Stimulated activated CD4-positive, alpha-beta T cell treated with anti-CD3 and anti-CD28 coated beads, Interleukin-12 subunit alpha, Interleukin-12 subunit beta, amount 100 ng/mL, for 24 hours (primary cell): ENCODE data around the gene EFHC1.

ENCODE experiments used
- DNase-seq, 2 experiments: peaks; one replicate each; pipeline ENCODE4 v3.0.0-alpha.2; 2020; ENCODE audit warnings: low read depth in 2 of 2

EFHC1 gene

GRCh38 chr6:52517502-52518278, 97.5 kb downstream of the EFHC1 start:
- peak in 1 of 2 experiments; percentile 28 for DNase-seq

DNA sequence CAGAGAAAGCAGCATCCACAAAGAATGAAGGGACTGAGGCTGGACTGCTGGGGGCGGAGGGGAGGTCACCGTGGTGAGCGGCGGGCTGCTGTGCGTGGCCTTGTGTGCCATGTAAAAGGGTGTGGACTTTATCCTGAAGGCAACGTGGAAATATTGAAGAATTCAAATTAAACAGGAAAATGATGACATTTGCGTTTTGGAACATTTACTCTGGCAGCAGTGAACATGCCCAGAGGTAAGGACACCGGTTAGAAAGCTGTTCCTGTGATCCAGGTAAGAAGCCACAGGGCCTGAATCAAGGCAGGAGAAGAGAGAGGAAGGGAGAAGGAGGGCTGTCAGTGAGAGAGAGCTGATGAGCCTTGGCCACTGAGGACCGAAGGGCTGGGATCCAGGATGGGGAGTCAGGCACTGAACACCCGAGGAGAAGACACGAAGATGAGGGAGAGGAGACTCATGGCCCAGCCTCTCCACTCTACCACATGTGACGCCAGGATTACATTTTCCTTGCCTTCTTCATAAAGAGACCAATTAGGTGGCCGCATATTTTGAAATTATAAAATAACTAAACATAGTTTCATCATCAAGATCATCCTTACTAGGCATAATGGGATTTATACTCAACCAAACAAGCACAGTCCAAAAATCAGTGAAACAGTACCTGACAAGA, 98.3 kb downstream of the EFHC1 start:
- no peak for DNase-seq

DNA sequence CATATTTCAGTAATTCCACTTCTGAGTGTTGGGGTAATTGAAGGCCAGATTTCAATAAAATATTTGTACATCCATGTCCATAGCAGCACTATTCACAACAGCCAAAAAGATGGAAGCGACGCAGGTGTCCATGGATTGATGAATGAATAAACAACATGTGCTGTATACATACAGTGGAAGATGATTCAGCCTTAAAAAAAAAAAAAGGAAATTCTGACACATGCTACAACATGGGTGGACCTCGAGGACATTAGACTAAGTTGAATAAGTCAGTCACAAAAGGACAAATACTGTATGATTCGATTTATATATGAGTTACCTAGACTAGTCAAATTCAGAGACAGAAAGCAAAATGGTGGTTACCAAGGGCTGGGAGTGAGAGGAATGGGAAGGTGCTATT, 99.5 kb downstream of the EFHC1 start:
- no peak for DNase-seq

DNA sequence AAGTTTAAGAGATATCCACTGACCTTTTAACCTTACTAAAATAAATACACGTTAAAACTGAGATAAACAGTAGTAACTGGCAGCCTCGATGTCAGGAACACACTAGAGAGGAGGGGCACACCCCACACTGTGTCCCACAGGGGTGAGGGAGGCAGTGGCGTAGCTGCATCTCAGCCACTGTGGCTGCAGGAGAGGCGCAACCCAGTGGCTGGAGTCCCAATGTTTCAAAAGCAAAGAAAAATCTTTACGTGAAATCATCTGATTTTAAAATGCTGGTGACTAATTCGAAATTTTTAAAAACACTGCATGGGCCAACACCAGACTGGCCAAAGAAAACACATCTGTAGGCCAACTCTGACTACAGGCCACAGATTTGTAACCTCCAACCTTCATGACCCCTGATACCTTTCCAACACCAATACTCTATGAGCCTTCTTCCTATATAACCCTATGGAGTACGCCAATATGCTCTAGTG, 102.0 kb downstream of the EFHC1 start:
- DNase-seq, result no peak

DNA sequence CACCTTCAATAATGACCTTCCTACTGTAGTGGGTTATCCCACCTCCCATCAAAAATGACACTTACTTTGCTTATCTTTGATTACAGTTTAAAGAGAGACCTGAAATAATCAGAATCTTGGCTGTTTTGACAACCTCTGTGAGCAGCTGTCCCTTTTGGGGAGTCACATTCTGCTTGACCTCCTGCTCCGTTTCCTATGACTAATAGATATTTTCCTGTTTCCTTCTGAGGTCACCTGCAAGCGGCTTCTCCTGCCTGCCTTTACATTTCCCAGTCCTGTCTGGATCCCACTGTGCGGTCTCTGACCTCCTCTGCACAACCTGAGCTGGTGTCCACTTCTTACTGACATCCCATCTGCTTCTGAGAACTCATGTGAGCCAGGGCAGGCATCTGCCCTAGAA, 102.5 kb downstream of the EFHC1 start:
- DNase-seq, result no peak

DNA sequence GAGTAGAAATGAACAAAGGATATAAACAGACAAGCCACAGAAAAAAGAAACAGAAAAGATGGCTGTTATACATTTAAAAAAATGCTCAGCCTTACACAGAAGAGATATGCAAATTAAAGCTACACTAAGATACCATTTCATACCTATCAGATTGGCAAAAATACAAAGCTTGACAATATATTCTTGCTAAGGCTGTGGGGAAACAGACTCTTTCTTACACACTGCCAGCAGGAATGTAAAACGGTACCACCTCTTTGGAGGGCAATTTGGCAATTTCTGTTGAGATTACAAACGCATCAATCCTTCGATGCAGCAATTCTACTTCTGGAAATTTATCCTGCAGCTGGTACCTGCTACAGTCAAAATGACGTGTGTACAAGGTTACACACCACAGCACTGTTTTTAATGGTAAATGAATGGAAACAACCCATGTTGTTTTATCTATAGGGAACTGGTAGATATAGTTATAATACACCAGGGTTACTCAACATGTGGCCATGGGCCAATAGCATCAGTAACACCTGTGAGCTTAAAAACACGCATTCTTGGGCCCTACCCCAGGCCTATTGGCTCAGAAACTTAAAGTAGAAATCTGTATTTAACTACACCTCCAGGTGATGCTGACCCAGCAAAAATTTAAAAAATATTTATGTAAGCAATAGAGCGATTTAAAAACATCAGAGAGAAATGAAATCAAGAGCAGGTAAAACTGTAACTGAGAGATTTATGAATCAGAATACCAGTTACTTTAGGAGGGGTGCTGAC, 103.4 kb downstream of the EFHC1 start:
- DNase-seq, result no peak

- no peak for DNase-seq
Measured at GRCh38 chr6:52524918-52525317, 104.8 kb downstream of the EFHC1 start.

DNA sequence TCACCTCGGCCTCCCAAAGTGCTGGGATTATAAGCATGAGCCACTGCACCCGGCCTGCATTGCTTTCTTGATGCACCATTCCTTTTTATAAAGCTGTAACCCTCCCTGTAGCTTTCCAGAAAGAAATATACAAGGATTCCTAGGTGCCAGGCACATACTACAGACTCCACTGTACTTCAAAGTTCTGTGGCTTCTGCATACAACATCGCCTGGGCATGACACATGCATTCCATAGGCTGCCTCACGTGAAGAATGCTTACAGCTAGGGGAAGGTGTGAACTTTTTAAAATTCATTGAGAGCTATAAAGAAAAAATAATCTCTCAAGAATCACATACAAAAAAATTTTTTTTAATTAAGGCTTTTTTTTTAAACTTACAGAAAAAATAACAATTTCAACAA, 106.5 kb downstream of the EFHC1 start:
- DNase-seq, result no peak

- no peak for DNase-seq
Measured at GRCh38 chr6:52527436-52527835, 107.3 kb downstream of the EFHC1 start.

GRCh38 chr6:52529311-52529710, 109.2 kb downstream of the EFHC1 start:
- no peak for DNase-seq

- no peak for DNase-seq
Measured at GRCh38 chr6:52530351-52530750, 110.2 kb downstream of the EFHC1 start.

DNA sequence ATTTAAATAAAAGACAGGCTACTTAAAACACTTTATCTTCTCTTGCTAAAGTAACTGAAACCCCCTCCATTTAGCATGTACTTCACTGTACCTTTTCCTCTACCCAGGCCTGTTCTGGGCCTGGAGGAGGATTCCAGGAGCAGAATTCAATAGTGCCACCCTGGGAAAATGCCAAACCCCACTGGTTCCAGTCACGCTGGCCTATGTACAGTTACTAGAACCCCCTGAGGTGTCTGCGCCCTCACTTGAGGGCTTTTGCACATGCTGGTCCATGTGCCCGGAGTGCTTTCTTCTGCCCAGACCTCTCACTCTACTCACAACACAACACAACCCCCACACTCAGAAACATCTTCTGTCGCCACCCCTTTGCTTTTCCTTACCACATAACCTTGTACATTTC, 111.3 kb downstream of the EFHC1 start:
- DNase-seq, result no peak

DNA sequence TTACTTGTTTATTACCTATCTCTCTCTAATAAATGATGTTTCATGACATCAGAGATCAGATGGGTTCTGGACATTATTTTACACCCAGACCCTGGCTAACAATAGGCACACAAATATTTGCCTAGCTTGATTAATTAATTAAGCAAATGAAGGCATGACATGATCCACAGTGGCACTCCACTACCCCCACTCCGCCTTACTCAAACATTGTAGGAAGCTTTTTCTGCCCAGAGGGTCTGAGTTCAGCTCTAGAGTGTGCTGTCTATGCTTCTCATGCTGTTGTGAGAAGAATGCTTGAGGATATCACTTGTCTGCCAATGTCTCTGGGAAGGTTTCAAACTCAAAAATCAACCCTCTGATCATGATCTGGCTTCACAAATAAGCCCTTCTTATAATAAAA, 111.7 kb downstream of the EFHC1 start:
- no peak for DNase-seq

DNA sequence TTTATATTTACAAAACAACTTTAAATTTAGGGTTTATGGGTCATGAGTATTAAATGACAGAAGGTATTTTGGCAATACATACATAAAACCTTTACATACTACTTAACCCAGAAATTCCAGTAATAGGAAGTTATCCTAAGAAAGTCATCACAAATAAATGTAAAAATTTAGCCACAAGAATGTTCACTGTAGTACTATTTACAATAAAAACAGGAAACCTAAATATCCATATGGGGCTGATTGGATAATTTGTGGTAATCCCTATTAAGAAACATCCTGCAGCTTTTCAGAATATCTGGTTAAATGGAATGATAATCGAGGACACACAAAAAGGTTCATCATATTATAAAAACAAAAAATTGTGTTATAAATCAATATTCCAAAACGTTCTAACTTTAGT, 112.3 kb downstream of the EFHC1 start:
- DNase-seq, result no peak

DNA sequence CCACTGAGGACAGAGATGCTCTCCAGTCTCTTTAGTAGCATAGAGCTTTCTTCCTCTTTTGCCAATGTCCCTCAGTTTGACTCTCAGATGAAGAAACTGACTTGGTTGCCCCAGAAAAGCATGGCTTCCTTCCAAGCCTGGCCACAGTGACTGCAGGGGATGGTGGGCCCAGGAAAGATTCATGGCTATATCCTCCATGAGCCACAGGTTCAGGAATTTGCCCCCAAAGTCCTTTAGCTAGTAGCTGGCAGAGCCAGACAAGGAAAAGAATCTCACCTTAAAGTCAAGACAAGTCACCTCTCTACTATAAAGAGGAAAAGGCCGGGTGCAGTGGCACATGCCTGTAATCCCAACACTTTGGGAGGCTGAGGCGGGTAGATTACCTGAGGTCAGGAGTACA, 113.3 kb downstream of the EFHC1 start:
- no peak for DNase-seq

GRCh38 chr6:52534363-52534762, 114.2 kb downstream of the EFHC1 start:
- no peak for DNase-seq

DNA sequence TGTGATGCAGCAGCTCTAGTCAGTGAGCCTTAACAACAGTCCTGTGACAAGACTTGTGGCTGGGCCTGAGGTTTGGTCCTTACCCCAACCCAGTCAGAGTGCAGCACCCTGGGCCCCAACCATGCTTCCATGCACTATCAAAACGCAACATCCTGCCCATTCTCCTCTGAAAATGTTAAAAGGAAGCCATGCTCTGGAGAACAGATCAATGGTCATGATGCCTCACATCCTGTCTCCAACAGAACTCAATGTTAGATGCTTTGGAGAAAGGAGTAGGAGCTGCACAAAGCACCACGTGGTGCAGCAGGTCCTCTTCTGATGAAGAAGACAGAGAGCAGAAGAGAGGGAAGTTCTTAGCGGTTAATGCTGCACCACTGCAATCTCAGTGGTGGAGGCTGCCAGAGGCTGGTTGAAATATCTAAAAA, 114.8 kb downstream of the EFHC1 start:
- no peak for DNase-seq

DNA sequence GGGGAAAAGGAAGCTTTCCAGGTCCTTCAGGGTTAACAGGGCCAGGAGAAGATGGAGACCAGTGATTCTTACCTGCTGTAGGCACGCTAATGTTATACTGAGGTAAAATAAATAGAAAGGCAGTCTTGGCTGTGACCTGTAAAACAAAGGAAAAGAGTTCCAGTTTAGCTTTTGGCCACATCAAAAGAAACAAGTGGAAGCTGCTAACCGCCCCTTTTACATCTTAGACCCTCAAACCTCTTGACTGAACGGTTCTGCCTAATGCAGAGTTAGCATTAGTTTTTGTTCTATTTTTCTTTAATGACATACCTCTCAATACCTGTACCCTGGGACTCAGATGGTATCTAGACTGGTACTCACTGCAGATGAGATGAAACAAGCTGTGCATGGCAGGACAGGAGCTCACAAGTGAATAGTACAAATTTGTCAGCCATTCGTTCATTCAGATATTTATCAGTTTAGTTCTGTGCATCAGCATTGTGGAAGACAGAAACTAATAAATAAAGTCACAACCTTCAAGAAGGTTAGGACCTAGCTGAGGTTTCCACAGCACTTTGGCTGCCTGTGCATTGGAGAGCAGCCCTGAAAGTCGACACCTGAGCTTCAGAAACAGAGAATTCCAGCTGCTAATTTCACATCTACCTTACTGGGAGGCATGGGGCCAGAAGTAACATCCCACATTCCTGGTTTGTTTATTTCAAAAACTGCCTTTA, 115.7 kb downstream of the EFHC1 start:
- no peak for DNase-seq

DNA sequence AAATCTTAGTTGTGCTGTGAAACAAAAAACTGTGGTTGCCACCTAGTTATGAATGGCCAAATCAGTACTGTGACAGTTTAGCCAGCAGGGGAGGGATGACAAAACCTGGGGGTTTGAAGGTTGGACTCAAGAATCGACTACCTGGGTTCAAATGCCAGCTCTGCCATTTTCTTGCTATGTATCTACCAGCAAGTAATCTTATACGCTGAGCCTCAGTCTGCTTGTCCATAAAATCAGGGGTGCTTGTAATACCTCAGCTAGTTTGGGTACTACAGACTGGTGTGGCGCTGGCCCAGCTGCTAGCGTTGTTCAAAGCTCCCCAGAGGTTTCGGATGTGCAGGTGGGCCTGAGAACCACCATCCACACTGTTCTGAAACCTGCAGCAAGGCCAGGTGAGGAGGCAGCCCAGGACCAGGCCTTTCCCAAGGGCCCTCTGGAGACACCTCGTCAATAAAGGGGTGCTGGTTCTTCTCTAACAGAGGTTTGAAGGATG, 116.3 kb downstream of the EFHC1 start:
- DNase-seq, result no peak

- DNase-seq, result no peak
Measured at GRCh38 chr6:52537001-52537753, 117.0 kb downstream of the EFHC1 start.
